A673 (cell line): Measurements from ENCODE around the gene HPSE2.

Experiments
- EZH2 ChIP-seq: fragments of 200-600 bp; sonication (generic); IDR thresholded peaks from 2 replicates; pipeline ENCODE4 v1.6.1; 2017; ENCODE audit warnings: borderline replicate concordance, low read depth, mild to moderate bottlenecking, mixed read lengths, antibody characterized with exemption, low read length; ENCODE audit not compliant: poor library complexity, severe bottlenecking
- TF ChIP-seq, protein P1 (sequence below): fragments of 300-800, 200-600 bp; sonication (generic); conservative IDR thresholded peaks from 2 replicates; pipeline ENCODE4 v1.5.1; 2017; ENCODE audit warnings: low read depth, mild to moderate bottlenecking, antibody characterized with exemption, low read length, moderate library complexity, mixed read lengths

DNA sequence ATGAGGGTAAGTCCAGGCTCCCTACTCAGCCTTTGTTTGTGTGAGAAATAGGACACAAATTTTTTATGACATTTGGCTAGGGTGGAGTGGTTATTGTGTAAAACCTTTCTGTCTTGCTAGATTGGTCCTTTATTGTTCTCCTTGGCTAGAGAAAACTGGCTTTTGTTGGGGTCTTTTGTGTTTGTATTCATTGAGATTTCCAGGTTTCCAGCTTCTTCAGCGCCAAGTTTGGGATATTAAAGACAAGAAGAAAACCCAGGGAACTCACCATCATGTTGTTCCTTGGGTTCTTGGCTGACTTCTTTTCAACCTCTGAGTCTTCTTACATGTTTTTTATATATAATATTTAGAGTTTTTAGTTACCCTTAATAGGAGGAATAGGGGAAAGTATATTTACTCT is 310.0 kb downstream of the HPSE2 start:
- TF ChIP-seq, protein P1, sequence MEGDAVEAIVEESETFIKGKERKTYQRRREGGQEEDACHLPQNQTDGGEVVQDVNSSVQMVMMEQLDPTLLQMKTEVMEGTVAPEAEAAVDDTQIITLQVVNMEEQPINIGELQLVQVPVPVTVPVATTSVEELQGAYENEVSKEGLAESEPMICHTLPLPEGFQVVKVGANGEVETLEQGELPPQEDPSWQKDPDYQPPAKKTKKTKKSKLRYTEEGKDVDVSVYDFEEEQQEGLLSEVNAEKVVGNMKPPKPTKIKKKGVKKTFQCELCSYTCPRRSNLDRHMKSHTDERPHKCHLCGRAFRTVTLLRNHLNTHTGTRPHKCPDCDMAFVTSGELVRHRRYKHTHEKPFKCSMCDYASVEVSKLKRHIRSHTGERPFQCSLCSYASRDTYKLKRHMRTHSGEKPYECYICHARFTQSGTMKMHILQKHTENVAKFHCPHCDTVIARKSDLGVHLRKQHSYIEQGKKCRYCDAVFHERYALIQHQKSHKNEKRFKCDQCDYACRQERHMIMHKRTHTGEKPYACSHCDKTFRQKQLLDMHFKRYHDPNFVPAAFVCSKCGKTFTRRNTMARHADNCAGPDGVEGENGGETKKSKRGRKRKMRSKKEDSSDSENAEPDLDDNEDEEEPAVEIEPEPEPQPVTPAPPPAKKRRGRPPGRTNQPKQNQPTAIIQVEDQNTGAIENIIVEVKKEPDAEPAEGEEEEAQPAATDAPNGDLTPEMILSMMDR, result no peak
- TF ChIP-seq EZH2, result no peak
